ENCODE results near the gene ADGRG6. TPM values are rescaled to one million over a fixed set of nuclear protein-coding genes. Genes with fewer than 3 reads are reported as not detected.

The ADGRG6 gene
- total and polyA plus RNA-seq, 2 of the 8 experiments (the other 6 are each of a cell fraction or from before 2014, with no cell fraction given) = 1.1 to 6.2 TPM

- no peak for TF ChIP-seq CHD7 (IDR thresholded peaks at IDR 0.05; ENCODE audit: insufficient replicate concordance, low read length)
- no peak for TF ChIP-seq CEBPB (IDR thresholded peaks at IDR 0.05; ENCODE audit: low read depth, low read length)
- TF ChIP-seq TBP (IDR thresholded peaks at IDR 0.05; ENCODE audit: low read depth, low read length) = no peak
- no peak for TF ChIP-seq TCF12 (IDR thresholded peaks at IDR 0.05; ENCODE audit: low read depth, low read length)
- no peak for TF ChIP-seq CTCF (IDR thresholded peaks at IDR 0.05; ENCODE audit: control extremely low read depth in 1 of 3, insufficient read depth in 1 of 3, low read depth in 1 of 3, low read length in 3 of 3)
- TF ChIP-seq RXRA (IDR thresholded peaks at IDR 0.05; ENCODE audit: insufficient read depth, low read depth, low read length) = no peak
- TF ChIP-seq SIX5 (IDR thresholded peaks at IDR 0.05; ENCODE audit: low read depth, low read length) = no peak
- no peak for TF ChIP-seq SP2 (IDR thresholded peaks at IDR 0.05; ENCODE audit: low read length)
Observed at GRCh38 chr6:142378138-142378875, 76.5 kb downstream of the ADGRG6 start (continued).

Measured in H1 (cell line).